Gastrocnemius medialis (tissue), 4 donors: ENCODE measurements around the gene C2orf15. TPM values are rescaled to one million over a fixed set of nuclear protein-coding genes. Genes with fewer than 3 reads are reported as not detected.

Experiments
- ATAC-seq, 2 donors: fragments of 150-250 bp; one replicate each; pipeline ENCODE4 v1.9.1; 2016
- DNase-seq, 2 donors: peaks; one replicate each; pipeline ENCODE4 v3.0.0-alpha.2; 2019
- H3K27ac ChIP-seq, 4 donors: fragments of 200-600 bp; sonication (generic); 1 replicate in 1 of 4; 2 replicates in 3 of 4; pipeline ENCODE4 v1.5.1; 2016 to 2018; ENCODE audit warnings: mild to moderate bottlenecking in 2 of 4, moderate library complexity in 1 of 4
- H3K27me3 ChIP-seq, 3 donors: fragments of 200-600 bp; sonication (generic) in 2 of 3; 1 replicate in 1 of 3; 2 replicates in 2 of 3; pipeline versions ENCODE4 v1.5.1 to v1.6.0; 2016 to 2019; ENCODE audit warnings: mild to moderate bottlenecking in 1 of 3, moderate library complexity in 1 of 3
- H3K36me3 ChIP-seq, 2 donors: fragments of 200-600 bp; sonication (generic) in 1 of 2; one replicate each; pipeline ENCODE4 v1.5.1; 2017 to 2018
- H3K4me1 ChIP-seq, 2 donors: fragments of 200-600 bp; sonication (generic) in 1 of 2; one replicate each; pipeline ENCODE4 v1.5.1; 2016 to 2017; ENCODE audit warnings: mild to moderate bottlenecking in 2 of 2
- H3K4me3 ChIP-seq, 4 donors: fragments of 200-600 bp; sonication (generic) in 3 of 4; 1 replicate in 1 of 4; 2 replicates in 3 of 4; pipeline ENCODE4 v1.5.1; 2016 to 2019; ENCODE audit warnings: mild to moderate bottlenecking in 2 of 4
- H3K9me3 ChIP-seq, 3 donors: fragments of 200-600 bp; sonication (generic) in 2 of 3; 1 replicate in 1 of 3; 2 replicates in 2 of 3; pipeline ENCODE4 v1.5.1; 2016 to 2019
- POLR2A ChIP-seq, 2 donors: fragments of 450-650 bp; IDR thresholded peaks; one replicate each; pipeline ENCODE4 v1.6.1; 2017; ENCODE audit warnings: antibody characterized with exemption in 2 of 2, mild to moderate bottlenecking in 2 of 2, moderate library complexity in 2 of 2
- in situ Hi-C, 4 donors: fragments of 200-750 bp; cut with MboI; loops; one replicate each; pipeline versions ENCODE4 v1.15.0 to v1.8.0; 2017; ENCODE audit warnings: low sequenced_read_pairs in 4 of 4
- intact Hi-C: fragments of 100-400 bp; cut with DNase I; formaldehyde crosslinking; loops from one replicate; pipeline ENCODE4 v1.15.1; 2023; ENCODE audit warnings: low total_unique reads
- total RNA-seq, 4 donors: library from RNA; depleted of rRNA; stranded (reverse); fragments of >200 nt; gene quantifications; one replicate each; pipeline versions ENCODE4 v1.1.0 to v1.2.3, GENCODE V29; 2016
- TF ChIP-seq, protein P1 (sequence below), 5 experiments: fragments of 450-650 bp in 3 of 5; fragments of 200-600 bp in 2 of 5; sonication (generic) in 2 of 5; IDR thresholded peaks in 4 of 5; conservative IDR thresholded peaks in 1 of 5; 1 replicate in 4 of 5; 2 replicates in 1 of 5; pipeline ENCODE4 v1.5.1; 2016 to 2019; ENCODE audit warnings: antibody characterized with exemption in 5 of 5, mild to moderate bottlenecking in 3 of 5, moderate library complexity in 3 of 5

C2orf15 gene
- total RNA-seq, 4 donors from 2014 or later, result not detected

DNA sequence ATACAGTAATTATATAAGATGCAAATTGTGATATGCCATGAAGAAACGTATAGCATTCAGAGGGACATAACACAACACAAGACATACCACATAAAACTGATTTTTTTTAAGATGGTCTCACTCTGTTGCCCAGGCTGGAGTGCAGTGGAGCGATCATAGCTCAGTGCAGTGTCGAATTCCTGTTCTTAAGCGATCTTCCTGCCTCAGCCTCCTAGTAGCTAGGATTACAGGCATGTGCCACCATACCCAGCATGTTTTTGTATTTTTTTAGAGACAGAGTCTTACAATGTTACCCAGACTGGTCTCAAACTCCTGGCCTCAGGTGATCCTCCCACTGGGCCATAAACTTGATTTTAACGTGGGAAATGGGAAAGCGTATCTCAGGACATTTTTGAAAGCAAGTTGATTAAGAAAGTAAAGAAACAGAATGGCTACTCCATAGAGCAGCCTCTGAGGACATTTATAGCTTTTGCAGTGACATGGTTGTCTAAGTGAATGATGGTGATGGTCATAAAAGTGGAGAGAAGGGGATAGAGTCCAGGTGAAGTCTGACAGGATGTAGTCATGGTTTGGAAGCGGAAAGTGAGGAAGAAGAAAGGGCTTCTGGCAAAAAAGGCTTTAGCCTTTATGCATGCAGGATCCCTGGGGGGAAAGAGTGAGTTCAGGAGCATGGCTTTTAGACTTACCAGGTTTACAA is 10.8 kb downstream of the C2orf15 start:
- no peak for TF ChIP-seq POLR2A (IDR thresholded peaks at IDR 0.05)
- TF ChIP-seq, protein P1, sequence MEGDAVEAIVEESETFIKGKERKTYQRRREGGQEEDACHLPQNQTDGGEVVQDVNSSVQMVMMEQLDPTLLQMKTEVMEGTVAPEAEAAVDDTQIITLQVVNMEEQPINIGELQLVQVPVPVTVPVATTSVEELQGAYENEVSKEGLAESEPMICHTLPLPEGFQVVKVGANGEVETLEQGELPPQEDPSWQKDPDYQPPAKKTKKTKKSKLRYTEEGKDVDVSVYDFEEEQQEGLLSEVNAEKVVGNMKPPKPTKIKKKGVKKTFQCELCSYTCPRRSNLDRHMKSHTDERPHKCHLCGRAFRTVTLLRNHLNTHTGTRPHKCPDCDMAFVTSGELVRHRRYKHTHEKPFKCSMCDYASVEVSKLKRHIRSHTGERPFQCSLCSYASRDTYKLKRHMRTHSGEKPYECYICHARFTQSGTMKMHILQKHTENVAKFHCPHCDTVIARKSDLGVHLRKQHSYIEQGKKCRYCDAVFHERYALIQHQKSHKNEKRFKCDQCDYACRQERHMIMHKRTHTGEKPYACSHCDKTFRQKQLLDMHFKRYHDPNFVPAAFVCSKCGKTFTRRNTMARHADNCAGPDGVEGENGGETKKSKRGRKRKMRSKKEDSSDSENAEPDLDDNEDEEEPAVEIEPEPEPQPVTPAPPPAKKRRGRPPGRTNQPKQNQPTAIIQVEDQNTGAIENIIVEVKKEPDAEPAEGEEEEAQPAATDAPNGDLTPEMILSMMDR (IDR thresholded peaks at IDR 0.05 in 4 of 5, conservative IDR thresholded peaks at IDR 0.05 in 1 of 5), result no peak
- Histone ChIP-seq H3K9me3 (no peaks in the 10 kb centered on the region), H3K27me3 (no peaks in the 10 kb centered on the region), H3K4me1 (peaks cover 20 to 36% of the 10 kb centered on the region in 2 donors), H3K36me3 (no peaks in the 10 kb centered on the region), H3K4me3 (no peak overlapping the region), H3K27ac (no peak overlapping the region)
- no peak for DNase-seq
- intact Hi-C loops (loop anchor here (10.0 kb wide), 2 partner anchors 418 to 548 kb away; partner anchors contain the start of genes COA5, MGAT4A and UNC50), in situ Hi-C loops (no loop called here)
- no peak for ATAC-seq

DNA sequence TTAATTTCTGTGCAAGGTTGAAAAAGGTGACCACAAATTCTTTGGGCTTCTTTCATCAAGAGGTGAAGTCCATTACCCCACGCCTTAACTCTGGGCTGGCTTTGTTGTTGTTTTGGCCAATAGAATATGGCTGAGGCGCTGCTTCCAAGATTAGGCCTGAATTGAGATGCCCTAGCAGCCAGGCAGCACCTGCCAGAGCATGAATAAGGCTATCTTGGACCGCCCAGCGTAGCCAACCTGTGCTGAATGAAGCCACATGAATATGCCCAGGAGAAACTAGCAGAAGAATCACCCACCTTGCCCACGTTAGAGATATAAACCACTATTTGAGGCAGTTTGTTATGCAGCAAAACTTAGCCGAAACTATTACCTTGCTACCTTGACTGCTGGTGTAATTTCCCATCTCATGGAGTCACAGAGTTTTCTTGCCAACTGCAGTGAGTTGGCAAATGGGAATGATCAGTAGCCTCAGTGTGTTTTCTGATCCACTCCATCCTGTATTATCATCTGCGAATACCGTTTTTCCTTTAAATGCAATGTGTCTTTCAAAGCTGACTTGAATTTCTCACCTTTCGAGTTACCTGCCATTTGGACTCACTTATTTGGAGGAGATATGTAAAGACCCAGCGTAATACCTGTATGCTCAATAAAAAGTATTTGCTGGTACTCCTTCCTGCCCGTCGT is 12.6 kb downstream of the C2orf15 start:
- Histone ChIP-seq H3K9me3 (no peaks in the 10 kb centered on the region), H3K4me3 (peak overlapping the region; percentile 61 to 92 (median 86)), H3K27ac (peak overlapping the region; percentile 86 to 99 (median 94)), H3K27me3 (no peaks in the 10 kb centered on the region), H3K36me3 (peaks cover 0 to 6% of the 10 kb centered on the region in 2 donors), H3K4me1 (peaks cover 20 to 36% of the 10 kb centered on the region in 2 donors)
- ATAC-seq (peak; percentile 46 to 52), DNase-seq (peak in 1 of 2 donors; percentile 28)
- TF ChIP-seq, protein P1 (IDR thresholded peaks at IDR 0.05 in 4 of 5, conservative IDR thresholded peaks at IDR 0.05 in 1 of 5), result no peak
- no peak for TF ChIP-seq POLR2A (IDR thresholded peaks at IDR 0.05)
- in situ Hi-C loops, result no loop called here
- intact Hi-C loops, result loop anchor here (1.0 to 10.0 kb wide), 5 partner anchors 13 to 549 kb away; partner anchors contain the start of genes C2orf15, COA5, EIF5B and MGAT4A

DNA sequence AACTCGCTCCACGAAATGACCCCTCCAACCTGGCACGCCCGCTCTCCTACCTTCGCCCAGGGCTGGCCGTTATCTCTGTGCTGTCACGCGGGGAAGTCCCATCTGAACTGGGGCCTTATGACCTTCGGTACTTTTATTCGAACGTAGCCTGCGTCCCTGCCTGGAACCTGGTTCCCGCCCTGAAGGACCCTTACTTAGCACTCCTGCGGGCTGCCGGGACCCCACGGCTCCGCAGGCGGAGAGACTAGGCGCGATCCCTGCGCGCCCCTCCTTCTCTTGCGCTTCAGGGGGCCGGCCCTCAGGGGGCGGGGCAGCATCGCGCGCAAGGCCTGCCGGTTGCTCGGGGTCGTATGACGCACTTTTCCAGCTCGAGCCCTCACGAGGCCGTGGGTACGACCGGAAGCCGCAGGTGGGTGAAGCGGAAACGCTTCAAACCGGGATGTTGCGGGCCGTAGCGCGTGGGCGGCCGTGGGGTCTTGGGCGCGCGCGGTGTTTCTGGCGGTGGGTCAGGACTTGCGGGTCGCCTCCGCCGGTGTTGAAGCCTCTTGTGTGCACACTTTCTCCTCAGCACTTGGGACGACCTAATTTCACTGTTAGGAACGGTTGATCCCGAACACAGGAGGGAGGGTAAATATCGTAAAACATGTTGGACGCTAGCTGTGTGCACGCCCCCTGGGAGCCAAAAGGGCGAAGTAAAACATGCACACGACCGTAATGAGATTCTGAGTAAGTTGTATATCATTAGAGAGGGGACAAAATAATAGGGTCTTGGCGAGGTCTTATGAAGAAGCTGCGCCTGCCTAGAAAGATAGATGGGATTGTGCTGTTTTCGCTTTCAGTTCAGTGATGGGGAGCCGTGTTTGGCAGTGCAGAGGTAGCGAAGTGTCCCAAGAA is 13.4 kb downstream of the C2orf15 start, which contains the start of the genes LIPT1 and TSGA10:
Gene LIPT1, plus strand, starts transcription at position 325 of the 894 bp plus-strand sequence. CDS start 6,991 bp downstream, outside the sequence.
Gene TSGA10, minus strand, starts transcription at position 300 of the 894 bp plus-strand sequence. CDS start 45,503 bp downstream, outside the sequence.
- ATAC-seq, result peak; percentile 96 to 98
- Histone ChIP-seq H3K4me3 (peak within 1 kb of the TSS; percentile 61 to 92 (median 86)), H3K9me3 (no peaks in the 10 kb centered on the region), H3K36me3 (peaks cover 0 to 14% of the 10 kb centered on the region in 2 donors), H3K4me1 (peaks cover 20 to 36% of the 10 kb centered on the region in 2 donors), H3K27me3 (no peaks in the 10 kb centered on the region), H3K27ac (peak within 1 kb of the TSS; percentile 86 to 99 (median 94))
- DNase-seq, result peak; percentile 90 to 93
- TF ChIP-seq, protein P1 (IDR thresholded peaks at IDR 0.05 in 4 of 5, conservative IDR thresholded peaks at IDR 0.05 in 1 of 5), result peak in 3 of 5 experiments; percentile 13 to 26 (median 13)
- TF ChIP-seq POLR2A (IDR thresholded peaks at IDR 0.05), result peak; percentile 89 to 93
- in situ Hi-C loops (no loop called here), intact Hi-C loops (loop anchor here (1.0 to 10.0 kb wide), 5 partner anchors 14 to 550 kb away; partner anchors contain the start of genes C2orf15, COA5, EIF5B and MGAT4A)

DNA sequence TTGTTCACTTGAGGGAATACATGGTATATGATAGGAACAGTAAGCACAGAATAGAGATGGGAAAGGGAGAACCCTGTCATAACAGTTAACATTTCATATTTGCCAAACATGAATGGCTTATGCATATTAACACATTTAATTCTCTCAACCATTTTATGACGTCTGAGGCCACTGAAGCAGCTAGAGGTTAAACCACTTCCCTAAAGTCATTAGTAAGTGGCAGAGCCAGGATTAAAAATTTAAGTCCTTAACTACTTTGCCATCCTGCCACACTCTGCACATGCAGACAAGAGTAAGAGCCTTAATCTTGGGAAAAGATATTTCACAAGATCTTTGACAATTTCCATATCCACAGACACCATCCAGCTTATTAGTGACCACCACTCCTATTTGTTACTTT is 15.4 kb downstream of the C2orf15 start:
- TF ChIP-seq, protein P1 (IDR thresholded peaks at IDR 0.05 in 4 of 5, conservative IDR thresholded peaks at IDR 0.05 in 1 of 5), result no peak
- no peak for TF ChIP-seq POLR2A (IDR thresholded peaks at IDR 0.05)
- ATAC-seq (no peak), DNase-seq (no peak)
- H3K4me1 ChIP-seq, result peaks cover 20 to 31% of the 10 kb centered on the region in 2 donors
- H3K27me3 ChIP-seq, result no peaks in the 10 kb centered on the region
- H3K4me3 ChIP-seq, result no peak overlapping the region
- no peaks in the 10 kb centered on the region for H3K9me3 ChIP-seq
- in situ Hi-C loops, result no loop called here
- peaks cover 0 to 14% of the 10 kb centered on the region in 2 donors for H3K36me3 ChIP-seq
- intact Hi-C loops, result loop anchor here (10.0 kb wide), 2 partner anchors 422 to 552 kb away; partner anchors contain the start of genes COA5, MGAT4A and UNC50
- H3K27ac ChIP-seq, result no peak overlapping the region
